ENCODE results near the gene KDM2B. TPM values are rescaled to one million over a fixed set of nuclear protein-coding genes. Genes with fewer than 3 reads are reported as not detected.

The KDM2B gene
- total and polyA plus RNA-seq, 10 of the 15 experiments (the other 5 are each of a cell fraction or from before 2014, with no cell fraction given), result 13.6 to 124 (median 40.4) TPM

- in situ Hi-C loops (cut with MboI), result no loop called here
- RAD21 ChIA-PET (ENCODE audit: unreplicated experiment), result interaction anchor here (1.1 to 1.6 kb wide), 4 partner anchors 9 to 18 kb away, joined by 3 to 5 read pairs (median 4); no protein-coding TSS in a partner anchor
- FAIRE-seq, result no peak
- Histone ChIP-seq H2AFZ (ENCODE audit: control insufficient read depth, low read depth, low read length) (no peak overlapping the region), H3K9me3 (replicated peaks; ENCODE audit: control insufficient read depth, insufficient read depth, low read length) (no peaks in the 10 kb centered on the region), H3K4me2 (ENCODE audit: control insufficient read depth, insufficient read depth) (peak overlapping the region; percentile 79), H3K4me3 (peak overlapping the region; percentile 45; the same call in 1 of the 2 replicates), H4K20me1 (ENCODE audit: control insufficient read depth, insufficient read depth) (no peaks in the 10 kb centered on the region), H3K79me2 (ENCODE audit: control insufficient read depth, insufficient read depth, low read length) (peaks cover 50% of the 10 kb centered on the region), H3K36me3 (ENCODE audit: control insufficient read depth in 2 of 2, insufficient read depth in 2 of 2, low read length in 1 of 2) (peaks cover 23 to 24% of the 10 kb centered on the region in 2 experiments), H3K27me3 (replicated peaks in 1 of 2; ENCODE audit: control insufficient read depth in 2 of 2, insufficient read depth in 2 of 2, low read length in 1 of 2) (no peaks in the 10 kb centered on the region), H3K4me1 (ENCODE audit: control insufficient read depth, insufficient read depth, low read length) (peaks cover 48% of the 10 kb centered on the region), H3K9ac (ENCODE audit: control insufficient read depth, insufficient read depth, low read length) (no peak overlapping the region; the same call in 1 of the 2 replicates), H3K27ac (ENCODE audit: control insufficient read depth, insufficient read depth) (peak overlapping the region; percentile 81)
- no TSS peak for BruUV-seq (replicated peaks)
- SMC1A ChIA-PET (ENCODE audit: uncharacterized antibody, unreplicated experiment), result interaction anchor here (0.8 to 2.3 kb wide), 7 partner anchors 12 to 102 kb away, joined by 3 to 9 read pairs (median 3); partner anchors contain the start of gene KDM2B
- CTCF ChIA-PET, result interaction anchor here (0.8 to 1.3 kb wide), 5 partner anchors 24 to 146 kb away, joined by 3 to 4 read pairs (median 3); no protein-coding TSS in a partner anchor
- intact Hi-C loops (cut with micrococcal nuclease; ENCODE audit: unreplicated experiment), result no loop called here
- peak; percentile 69 for DNase-seq (ENCODE audit: low read depth, low spot score)
- POLR2A ChIA-PET, result interaction anchor here (0.8 to 2.1 kb wide), 5 partner anchors 11 to 105 kb away, joined by 3 to 8 read pairs (median 5); no protein-coding TSS in a partner anchor
- 2% methylated on average over 11 of the region's 11 CpGs for WGBS (ENCODE audit: insufficient coverage, insufficient replicate concordance, low lambda C conversion rate, missing lambda C conversion rate)
- peak; percentile 84 for ATAC-seq
- no peak for TF ChIP-seq SKIL (IDR thresholded peaks at IDR 0.05; ENCODE audit: low read depth, poor library complexity, severe bottlenecking)
- peak; percentile 38; the same call in 1 of the 2 replicates for TF ChIP-seq ZNF24 (IDR thresholded peaks at IDR 0.05)
- TF ChIP-seq TCF3 (IDR thresholded peaks at IDR 0.05; ENCODE audit: borderline replicate concordance, insufficient read depth, low read depth, low read length), result peak; percentile 62; the same call in 1 of the 2 replicates
- no peak for TF ChIP-seq HCFC1 (IDR thresholded peaks at IDR 0.05; ENCODE audit: low read length)
- TF ChIP-seq HDAC2 (IDR thresholded peaks at IDR 0.05), result no peak
- no peak for TF ChIP-seq KLF5 (IDR thresholded peaks at IDR 0.05; ENCODE audit: partially characterized antibody)
- no peak for TF ChIP-seq ZNF384 (IDR thresholded peaks at IDR 0.05; ENCODE audit: borderline replicate concordance, low read depth, low read length)
- TF ChIP-seq USF1 (IDR thresholded peaks at IDR 0.05; ENCODE audit: borderline replicate concordance, extremely low read length, insufficient read depth, low read depth, low read length), result no peak
- TF ChIP-seq MXI1 (IDR thresholded peaks at IDR 0.05; ENCODE audit: low read depth, low read length), result no peak; the same call in 1 of the 2 replicates
- no peak for TF ChIP-seq CHD4 (IDR thresholded peaks at IDR 0.05)
- TF ChIP-seq YY1 (IDR thresholded peaks at IDR 0.05; ENCODE audit: low read depth, low read length), result no peak
- TF ChIP-seq, protein P1, sequence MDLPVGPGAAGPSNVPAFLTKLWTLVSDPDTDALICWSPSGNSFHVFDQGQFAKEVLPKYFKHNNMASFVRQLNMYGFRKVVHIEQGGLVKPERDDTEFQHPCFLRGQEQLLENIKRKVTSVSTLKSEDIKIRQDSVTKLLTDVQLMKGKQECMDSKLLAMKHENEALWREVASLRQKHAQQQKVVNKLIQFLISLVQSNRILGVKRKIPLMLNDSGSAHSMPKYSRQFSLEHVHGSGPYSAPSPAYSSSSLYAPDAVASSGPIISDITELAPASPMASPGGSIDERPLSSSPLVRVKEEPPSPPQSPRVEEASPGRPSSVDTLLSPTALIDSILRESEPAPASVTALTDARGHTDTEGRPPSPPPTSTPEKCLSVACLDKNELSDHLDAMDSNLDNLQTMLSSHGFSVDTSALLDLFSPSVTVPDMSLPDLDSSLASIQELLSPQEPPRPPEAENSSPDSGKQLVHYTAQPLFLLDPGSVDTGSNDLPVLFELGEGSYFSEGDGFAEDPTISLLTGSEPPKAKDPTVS (IDR thresholded peaks at IDR 0.05; ENCODE audit: low read depth, low read length), result no peak
- no peak for TF ChIP-seq SREBF2 (IDR thresholded peaks at IDR 0.05; ENCODE audit: low read length)
- TF ChIP-seq MYC (IDR thresholded peaks at IDR 0.05; ENCODE audit: insufficient read depth, insufficient read length, insufficient replicate concordance, low read length, severe bottlenecking), result no peak
- no peak for TF ChIP-seq CBX3 (IDR thresholded peaks at IDR 0.05; ENCODE audit: borderline replicate concordance, low read depth)
- no peak for TF ChIP-seq ZNF622 (IDR thresholded peaks at IDR 0.05)
- TF ChIP-seq, protein P2, sequence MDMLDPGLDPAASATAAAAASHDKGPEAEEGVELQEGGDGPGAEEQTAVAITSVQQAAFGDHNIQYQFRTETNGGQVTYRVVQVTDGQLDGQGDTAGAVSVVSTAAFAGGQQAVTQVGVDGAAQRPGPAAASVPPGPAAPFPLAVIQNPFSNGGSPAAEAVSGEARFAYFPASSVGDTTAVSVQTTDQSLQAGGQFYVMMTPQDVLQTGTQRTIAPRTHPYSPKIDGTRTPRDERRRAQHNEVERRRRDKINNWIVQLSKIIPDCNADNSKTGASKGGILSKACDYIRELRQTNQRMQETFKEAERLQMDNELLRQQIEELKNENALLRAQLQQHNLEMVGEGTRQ (IDR thresholded peaks at IDR 0.05; ENCODE audit: borderline replicate concordance, low read depth, low read length), result no peak
- TF ChIP-seq PAX8 (IDR thresholded peaks at IDR 0.05), result no peak
- no peak for TF ChIP-seq SP1 (IDR thresholded peaks at IDR 0.05; ENCODE audit: low read depth, low read length)
- no peak for TF ChIP-seq CBFB (IDR thresholded peaks at IDR 0.05; ENCODE audit: low read depth)
These were observed 57.9 kb downstream of the KDM2B start for GRCh38 chr12:121522971-121523370.

All from GM12878 (cell line).